GM12801 (cell line): ENCODE results near the gene ZSCAN31.

Source experiments
- CTCF ChIP-seq: IDR thresholded peaks from one replicate; pipeline ENCODE4 v1.5.1; 2011; ENCODE audit warnings: control low read depth; ENCODE audit not compliant: insufficient read length; ENCODE audit errors: extremely low read depth

The ZSCAN31 gene

GRCh38 chr6:28296520-28297060, 39.4 kb downstream of the ZSCAN31 start:
- TF ChIP-seq CTCF, result no peak

- no peak for TF ChIP-seq CTCF
Observed at GRCh38 chr6:28295326-28295725, 40.6 kb downstream of the ZSCAN31 start.

DNA sequence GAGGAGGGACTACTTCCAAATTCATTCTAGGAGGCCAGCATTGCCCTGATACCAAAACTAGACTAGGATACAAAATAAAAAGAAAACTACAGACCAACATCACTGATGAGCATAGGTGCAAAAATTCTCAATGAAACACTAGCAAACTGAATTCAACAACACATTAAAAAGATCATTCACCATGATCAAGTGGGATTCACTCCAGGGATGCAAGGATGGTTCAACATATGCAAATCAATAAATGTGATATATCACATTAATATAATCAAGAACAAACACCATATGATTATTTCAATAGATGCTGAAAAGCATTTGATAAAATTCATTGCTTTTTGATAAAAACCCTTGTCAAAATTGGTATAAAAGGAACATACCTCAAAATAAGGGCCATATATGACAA, 44.4 kb downstream of the ZSCAN31 start:
- TF ChIP-seq CTCF, result no peak

DNA sequence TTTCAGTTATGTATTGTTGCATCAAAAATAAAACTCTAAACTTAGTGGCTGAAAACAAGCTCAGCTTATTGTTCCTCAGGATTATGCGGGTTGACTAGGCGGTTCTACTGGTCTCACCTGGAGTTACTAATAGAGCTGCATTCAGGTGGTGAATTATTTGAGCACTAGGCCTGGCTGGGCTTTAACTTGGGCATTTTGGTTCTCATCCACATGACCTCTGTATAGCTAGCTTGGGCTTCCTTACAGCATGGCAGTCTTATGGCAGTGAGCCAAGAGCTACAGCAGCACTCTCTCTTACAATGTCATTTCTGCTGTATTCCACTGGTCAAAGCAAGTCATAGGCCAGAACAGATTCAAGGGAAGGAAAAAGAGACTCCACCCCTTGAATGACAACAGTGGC, 53.0 kb downstream of the ZSCAN31 start:
- TF ChIP-seq CTCF, result no peak

GRCh38 chr6:28281288-28282064, 54.5 kb downstream of the ZSCAN31 start, which contains the start of gene PGBD1:
TSS of gene PGBD1 (plus strand) at chr6:28281572. CDS start at chr6:28283814, 2,242 bp downstream.
- TF ChIP-seq CTCF, result no peak

GRCh38 chr6:28280595-28281287, 55.2 kb downstream of the ZSCAN31 start:
- no peak for TF ChIP-seq CTCF

- no peak for TF ChIP-seq CTCF
Observed at GRCh38 chr6:28277746-28278145, 58.2 kb downstream of the ZSCAN31 start.
